ENCODE measurements around the gene AQP2. TPM values are rescaled to one million over a fixed set of nuclear protein-coding genes. Genes with fewer than 3 reads are reported as not detected.

Gene AQP2
- total and polyA plus RNA-seq, 2 of the 13 experiments (the other 11 are each of a cell fraction or from before 2014, with no cell fraction given) = not detected

- H3K79me2 ChIP-seq (ENCODE audit: insufficient read depth, low read length) = no peaks in the 10 kb centered on the region
- H3K4me2 ChIP-seq (ENCODE audit: low read depth, low read length) = peak overlapping the region; percentile 15; the same call in 1 of the 2 replicates
- no peaks in the 10 kb centered on the region; a peak in 2 of 5 replicates for H3K27me3 ChIP-seq (ENCODE audit: control insufficient read depth in 1 of 2, insufficient read depth in 2 of 2, low read length in 2 of 2)
- no peaks in the 10 kb centered on the region for H3K9me3 ChIP-seq (ENCODE audit: low read length)
- TF ChIP-seq ATAD3A (CRISPR knock-in tag; IDR thresholded peaks at IDR 0.05) (no peak), CSRNP1 (CRISPR knock-in tag; IDR thresholded peaks at IDR 0.05) (no peak), NCOA1 (CRISPR knock-in tag; IDR thresholded peaks at IDR 0.05) (no peak), ZNF430 (CRISPR knock-in tag; IDR thresholded peaks at IDR 0.05) (no peak), TOPORS (CRISPR knock-in tag; IDR thresholded peaks at IDR 0.05) (no peak), PRPF4 (IDR thresholded peaks at IDR 0.05; ENCODE audit: low read depth, low read length, poor library complexity, severe bottlenecking) (no peak), ATF2 (CRISPR knock-in tag; IDR thresholded peaks at IDR 0.05) (no peak), ZNF883 (CRISPR knock-in tag; IDR thresholded peaks at IDR 0.05; ENCODE audit: not compliant biosample characterization) (no peak)
- peak; percentile 13 for ATAC-seq
- POLR2A ChIA-PET = interaction anchor here (3.8 kb wide), 1 partner anchor 11 kb away, joined by 24 read pairs; no protein-coding TSS in a partner anchor
- H4K20me1 ChIP-seq (ENCODE audit: insufficient read depth, low read length) = no peaks in the 10 kb centered on the region
- H2AFZ ChIP-seq (ENCODE audit: low read length) = no peak overlapping the region
- H3K36me3 ChIP-seq (replicated peaks in 1 of 2; ENCODE audit: control insufficient read depth in 1 of 2, insufficient read depth in 2 of 2, low read length in 2 of 2) = no peaks in the 10 kb centered on the region
- in situ Hi-C loops (cut with HindIII; ENCODE audit: extremely low pct_ligation_motif_present, low pct_unique_long_range_greater_than_20kb) (no loop called here), intact Hi-C loops (cut with micrococcal nuclease; ENCODE audit: unreplicated experiment) (no loop called here)
- H3K4me1 ChIP-seq (ENCODE audit: insufficient read depth, low read length) = peaks cover 74% of the 10 kb centered on the region
- WGBS (ENCODE audit: low lambda C conversion rate) = 64% methylated on average over 8 of the region's 10 CpGs
- no peak overlapping the region for H3K27ac ChIP-seq (ENCODE audit: extremely low read length, insufficient read depth, low read length)
- no TSS peak for BruUV-seq (replicated peaks)
- CTCF ChIA-PET (ENCODE audit: low intra/inter-chr PET ratio, low total read pairs) = no interaction called here
- H3K4me3 ChIP-seq (replicated peaks in 1 of 3; ENCODE audit: insufficient read depth in 1 of 3, low read depth in 2 of 3, low read length in 3 of 3) = no peak overlapping the region
- no peak for FAIRE-seq
- no peak overlapping the region for H3K9ac ChIP-seq (ENCODE audit: insufficient read depth, low read depth, low read length)
- DNase-seq (ENCODE audit: low spot score) = no peak
Measured at GRCh38 chr12:49979016-49979586, 28.6 kb downstream of the AQP2 start.

Measured in HepG2 (cell line).